Effector memory CD4-positive, alpha-beta T cell (primary cell): ENCODE measurements around the gene NVL.
A peak's percentile ranks its signal among the peaks of the same experiment; 100 is the strongest.
"Not testable (repeated sequence)": the region's sequence is repeated elsewhere in the genome, so short reads cannot be mapped to it uniquely, and the experiment has no call there.

Experiments used
- DNase-seq, 3 donors: peaks; one replicate each; pipeline ENCODE4 v3.0.0-alpha.2; 2020
- H3K27ac ChIP-seq: 2 replicates; pipeline ENCODE4 v1.7.0; 2013; ENCODE audit warnings: mild to moderate bottlenecking, low read length, moderate library complexity; ENCODE audit not compliant: insufficient read depth, poor library complexity, severe bottlenecking
- H3K27me3 ChIP-seq: replicated peaks from 2 replicates; pipeline ENCODE4 v1.7.0; 2013; ENCODE audit warnings: mild to moderate bottlenecking, low read length; ENCODE audit not compliant: insufficient read depth, control insufficient read depth, poor library complexity, severe bottlenecking
- H3K36me3 ChIP-seq: 2 replicates; pipeline ENCODE4 v1.7.0; 2013; ENCODE audit warnings: mild to moderate bottlenecking, low read length, moderate library complexity; ENCODE audit not compliant: control insufficient read depth, insufficient read depth
- H3K4me1 ChIP-seq: 2 replicates; pipeline ENCODE4 v1.7.0; 2013; ENCODE audit warnings: low read length, mild to moderate bottlenecking; ENCODE audit not compliant: control insufficient read depth, insufficient read depth, poor library complexity, severe bottlenecking
- H3K4me3 ChIP-seq: 2 replicates; pipeline ENCODE4 v1.7.0; 2013; ENCODE audit warnings: low read length, low read depth, mild to moderate bottlenecking; ENCODE audit not compliant: insufficient read depth, poor library complexity, severe bottlenecking
- H3K9me3 ChIP-seq: 2 replicates; pipeline ENCODE4 v1.7.0; 2013; ENCODE audit warnings: mild to moderate bottlenecking, low read length, moderate library complexity; ENCODE audit not compliant: control insufficient read depth

The NVL gene

DNA sequence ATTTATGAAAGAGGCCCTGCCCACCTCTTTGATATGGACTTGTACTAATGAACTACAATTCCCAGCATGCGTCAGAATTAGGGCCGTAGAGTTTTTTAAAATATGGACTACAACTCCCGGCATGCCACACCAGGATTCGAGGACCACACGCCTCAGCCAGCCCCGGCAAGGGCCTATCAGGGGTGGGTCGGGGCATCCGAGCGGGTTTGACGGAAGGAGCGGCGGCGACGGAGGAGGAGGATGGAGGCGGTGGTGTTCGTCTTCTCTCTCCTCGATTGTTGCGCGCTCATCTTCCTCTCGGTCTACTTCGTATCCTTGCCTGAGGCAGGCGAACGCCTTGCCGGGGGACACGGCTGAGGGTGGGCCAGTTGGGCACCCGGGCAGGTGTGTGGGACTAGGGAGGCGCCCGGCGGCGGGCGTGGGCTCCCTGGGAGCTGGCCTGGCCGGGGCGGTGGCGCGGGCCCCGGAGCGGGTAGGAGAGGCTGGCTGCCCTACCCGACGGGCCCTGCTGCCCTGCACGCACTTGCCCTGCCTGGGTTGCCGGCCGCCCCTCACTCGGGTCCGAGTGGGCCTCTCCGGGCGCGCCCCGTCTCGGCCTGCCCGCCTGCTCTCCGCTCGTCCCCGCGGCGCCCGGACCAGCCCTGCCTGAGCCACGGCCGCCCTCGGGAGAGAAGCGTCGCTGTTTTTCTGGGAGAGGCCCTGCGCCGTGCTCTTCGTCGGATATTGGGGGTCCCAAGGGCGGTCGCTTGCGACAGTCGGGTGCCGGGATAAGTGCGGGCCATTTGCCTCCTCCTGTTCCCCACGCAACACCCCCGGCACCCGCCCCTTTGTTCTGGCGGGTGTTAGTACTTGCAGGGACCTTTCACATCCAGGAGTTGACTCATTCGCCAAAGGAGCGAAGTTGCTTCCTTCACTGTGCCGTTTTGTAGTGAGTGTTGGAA, 27.0 kb upstream of the NVL start, which contains the start of gene CNIH4:
Gene CNIH4, plus strand, starts transcription at position 195 of the 941 bp plus-strand sequence. Its CDS starts 46 bp downstream, at position 241.
- H3K4me1 ChIP-seq: peaks cover 12% of the 10 kb centered on the region
- peak within 1 kb of the TSS; percentile 88 for H3K4me3 ChIP-seq
- no peaks in the 10 kb centered on the region for H3K9me3 ChIP-seq
- peak within 1 kb of the TSS; percentile 82 for H3K27ac ChIP-seq
- no peaks in the 10 kb centered on the region for H3K36me3 ChIP-seq
- no peaks in the 10 kb centered on the region for H3K27me3 ChIP-seq
- peak; percentile 80 to 87 (median 87) for DNase-seq

DNA sequence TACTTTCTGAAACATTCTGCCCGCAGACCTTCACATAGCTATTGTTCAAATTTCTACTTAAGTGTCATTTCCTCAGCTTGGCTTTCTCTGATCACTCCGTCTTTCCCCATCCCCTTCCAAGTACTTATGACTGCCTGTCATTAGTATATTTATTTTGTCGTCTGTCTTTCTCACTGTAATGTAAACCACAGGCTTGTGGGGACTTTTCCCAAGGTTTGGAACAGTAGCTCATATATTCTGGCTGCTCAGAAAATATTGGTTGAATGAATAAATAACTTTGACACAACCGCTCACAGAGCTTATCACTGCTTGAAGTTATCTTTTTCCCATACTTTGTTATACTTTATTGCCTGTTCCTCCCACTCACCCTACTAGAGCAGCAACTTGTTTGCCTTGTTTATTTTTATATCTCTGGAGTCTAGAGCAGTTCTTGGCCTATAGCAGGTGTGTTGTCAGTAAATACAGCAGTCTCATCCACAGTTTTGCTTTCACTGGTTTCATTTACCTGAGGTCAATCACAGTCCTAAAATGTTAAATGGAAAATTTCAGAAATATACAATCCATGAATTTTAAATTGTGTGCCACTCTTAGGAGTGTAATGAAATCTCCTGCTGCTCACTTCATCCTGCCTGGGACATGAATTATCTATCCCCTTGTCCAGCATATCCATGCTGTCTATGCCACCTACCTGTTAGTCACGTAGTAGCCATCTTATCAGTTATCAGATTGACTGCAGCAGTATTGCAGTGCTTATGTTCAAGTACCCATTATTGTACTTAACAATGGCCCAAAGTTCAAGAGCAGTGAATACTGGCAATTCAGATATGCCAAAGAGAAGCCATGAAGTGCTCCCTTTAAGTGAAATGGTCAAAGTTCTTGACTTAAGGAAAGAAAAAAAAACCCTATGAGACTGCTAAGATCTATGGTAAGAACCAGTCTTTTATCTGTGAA, 24.3 kb upstream of the NVL start:
- H3K9me3 ChIP-seq: no peaks in the 10 kb centered on the region
- H3K36me3 ChIP-seq: no peaks in the 10 kb centered on the region
- no peak for DNase-seq
- no peak overlapping the region for H3K27ac ChIP-seq
- H3K4me3 ChIP-seq: no peak overlapping the region
- no peaks in the 10 kb centered on the region for H3K27me3 ChIP-seq
- H3K4me1 ChIP-seq: peaks cover 5% of the 10 kb centered on the region

DNA sequence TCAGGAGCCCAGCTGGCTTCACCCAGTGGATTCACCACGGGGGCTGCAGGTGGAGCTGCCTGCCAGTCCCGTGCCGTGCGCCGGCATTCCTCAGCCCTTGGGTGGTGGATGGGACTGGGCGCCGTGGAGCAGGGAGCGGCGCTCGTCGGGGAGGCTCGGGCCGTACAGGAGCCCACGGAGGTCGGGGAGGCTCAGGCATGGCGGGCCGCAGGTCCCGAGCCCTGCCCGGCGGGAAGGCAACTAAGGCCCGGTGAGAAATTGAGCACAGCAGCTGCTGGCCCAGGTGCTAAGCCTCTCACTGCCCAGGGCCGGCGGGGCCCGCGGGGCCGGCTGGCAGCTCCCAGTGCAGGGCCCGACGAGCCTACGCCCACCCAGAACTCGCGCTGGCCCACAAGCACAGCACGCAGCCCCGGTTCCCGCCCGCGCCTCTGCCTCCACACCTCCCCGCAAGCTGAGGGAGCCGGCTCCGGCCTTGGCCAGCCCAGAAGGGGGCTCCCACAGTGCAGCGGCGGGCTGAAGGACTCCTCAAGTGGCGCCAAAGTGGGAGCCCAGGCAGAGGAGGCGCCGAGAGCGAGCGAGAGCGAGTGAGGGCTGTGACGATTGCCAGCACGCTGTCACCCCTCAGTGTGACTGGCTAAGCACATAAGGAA, 22.6 kb upstream of the NVL start:
- H3K9me3 ChIP-seq, H3K27ac ChIP-seq, DNase-seq, H3K27me3 ChIP-seq, H3K4me1 ChIP-seq, H3K36me3 ChIP-seq, H3K4me3 ChIP-seq: not testable (repeated sequence)

DNA sequence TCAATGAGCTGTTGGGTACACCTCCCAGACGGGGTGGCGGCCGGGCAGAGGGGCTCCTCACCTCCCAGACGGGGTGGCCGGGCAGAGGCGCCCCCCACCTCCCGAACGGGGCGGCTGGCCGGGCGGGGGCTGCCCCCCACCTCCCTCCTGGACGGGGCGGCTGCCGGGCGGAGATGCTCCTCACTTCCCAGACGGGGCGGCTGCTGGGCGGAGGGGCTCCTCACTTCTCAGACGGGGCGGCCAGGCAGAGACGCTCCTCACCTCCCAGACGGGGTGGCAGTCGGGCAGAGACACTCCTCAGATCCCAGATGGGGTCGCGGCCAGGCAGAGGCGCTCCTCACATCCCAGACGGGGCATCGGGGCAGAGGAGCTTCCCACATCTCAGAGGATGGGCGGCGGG, 19.7 kb upstream of the NVL start:
- H3K9me3 ChIP-seq, H3K27ac ChIP-seq, H3K36me3 ChIP-seq, H3K27me3 ChIP-seq, DNase-seq, H3K4me1 ChIP-seq, H3K4me3 ChIP-seq: not testable (repeated sequence)

DNA sequence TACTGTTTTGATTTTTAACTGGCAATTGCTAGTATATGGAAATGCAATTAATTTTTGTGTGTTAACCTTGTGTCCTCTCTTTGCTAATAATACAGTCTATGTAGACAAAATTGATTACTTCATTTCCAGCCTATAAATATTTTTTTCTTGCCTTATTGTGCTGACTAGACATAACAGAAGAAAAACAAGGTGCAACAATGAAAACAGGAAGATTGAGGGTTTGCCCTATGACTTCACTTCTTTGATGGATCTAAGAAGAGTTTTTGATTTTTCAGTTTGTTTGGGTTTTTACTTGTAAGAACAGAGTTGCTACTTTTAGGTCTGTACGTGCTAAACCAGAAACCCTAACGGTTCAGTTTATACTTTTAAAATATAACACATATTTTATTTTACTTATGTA, 18.2 kb upstream of the NVL start:
- Histone ChIP-seq H3K36me3 (no peaks in the 10 kb centered on the region), H3K4me1 (peaks cover 5% of the 10 kb centered on the region), H3K9me3 (peaks cover 15% of the 10 kb centered on the region), H3K27ac (no peak overlapping the region), H3K27me3 (no peaks in the 10 kb centered on the region), H3K4me3 (no peak overlapping the region)
- DNase-seq: no peak

GRCh38 chr1:224343679-224344078, 13.7 kb upstream of the NVL start:
- DNase-seq: no peak
- H3K27me3 ChIP-seq: no peaks in the 10 kb centered on the region
- peaks cover 15% of the 10 kb centered on the region for H3K9me3 ChIP-seq
- H3K4me1 ChIP-seq: peaks cover 3% of the 10 kb centered on the region
- H3K4me3 ChIP-seq: no peak overlapping the region
- H3K27ac ChIP-seq: no peak overlapping the region
- H3K36me3 ChIP-seq: no peaks in the 10 kb centered on the region

DNA sequence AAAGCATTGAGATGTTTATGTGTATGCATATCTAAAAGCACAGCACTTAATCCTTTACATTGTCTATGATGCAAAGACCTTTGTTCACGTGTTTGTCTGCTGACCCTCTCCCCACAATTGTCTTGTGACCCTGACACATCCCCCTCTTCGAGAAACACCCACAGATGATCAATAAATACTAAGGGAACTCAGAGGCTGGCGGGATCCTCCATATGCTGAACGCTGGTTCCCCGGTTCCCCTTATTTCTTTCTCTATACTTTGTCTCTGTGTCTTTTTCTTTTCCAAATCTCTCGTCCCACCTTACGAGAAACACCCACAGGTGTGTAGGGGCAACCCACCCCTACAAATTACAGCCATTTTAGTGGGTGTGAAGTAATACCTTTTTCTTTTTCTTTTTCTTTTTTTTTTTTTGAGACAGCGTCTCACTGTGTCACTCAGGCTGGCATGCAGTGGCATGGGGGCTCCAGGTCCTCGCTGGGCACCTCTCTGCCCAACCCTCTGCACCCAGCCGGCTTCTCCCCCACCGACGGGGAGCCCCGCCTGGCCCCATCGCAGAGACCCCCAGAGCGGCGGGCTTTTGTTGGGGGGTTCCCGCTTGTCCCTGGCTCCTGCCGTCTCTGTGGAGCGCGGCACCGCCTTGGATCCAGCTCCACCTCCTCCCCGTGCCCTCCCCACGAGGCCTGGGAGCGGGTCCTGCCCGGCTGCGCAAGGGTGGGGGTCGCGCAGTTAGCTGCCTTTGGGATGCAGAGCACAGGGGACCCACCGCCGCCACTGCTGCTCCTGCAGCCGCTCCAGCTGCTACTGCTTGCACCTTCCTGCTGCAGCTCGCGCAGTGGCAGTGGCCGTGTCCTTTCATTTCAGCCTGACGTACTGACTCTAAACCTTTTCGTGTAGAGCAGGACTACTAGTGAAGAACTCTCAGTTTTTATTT, 10.7 kb upstream of the NVL start:
- not testable (repeated sequence) for H3K27me3 ChIP-seq, H3K27ac ChIP-seq, H3K4me1 ChIP-seq, H3K36me3 ChIP-seq
- peak in 1 of 3 donors; percentile 3 for DNase-seq
- Histone ChIP-seq H3K9me3 (peaks cover 15% of the 10 kb centered on the region), H3K4me3 (peak overlapping the region; percentile 80)

GRCh38 chr1:224339442-224340033, 9.6 kb upstream of the NVL start:
- no peaks in the 10 kb centered on the region for H3K27me3 ChIP-seq
- H3K9me3 ChIP-seq: peaks cover 14% of the 10 kb centered on the region
- no peaks in the 10 kb centered on the region for H3K4me1 ChIP-seq
- no peaks in the 10 kb centered on the region for H3K36me3 ChIP-seq
- H3K27ac ChIP-seq: no peak overlapping the region
- DNase-seq: no peak
- H3K4me3 ChIP-seq: no peak overlapping the region
